A673 (cell line): ENCODE data around the gene MAN2B2. TPM values are rescaled to one million over a fixed set of nuclear protein-coding genes. Genes with fewer than 3 reads are reported as not detected.
"Not testable (repeated sequence)": the region's sequence is repeated elsewhere in the genome, so short reads cannot be mapped to it uniquely, and the experiment has no call there.

Experiments used
- BruUV-seq: library from RNA; stranded (reverse); fragments of 400-500 nt; replicated peaks from 2 replicates; lab custom pipeline; 2021; lab: Mats Ljungman, UMichigan
- CTCF ChIA-PET: fragments of 300-600 bp; sonication (Branson Sonifier 250); formaldehyde crosslinking; loops from one replicate; lab custom pipeline; 2022; ENCODE audit warnings: antibody characterized with exemption; lab: Charles Lee
- POLR2A ChIA-PET: fragments of 300-600 bp; sonication (Branson Sonifier 250); formaldehyde crosslinking; loops from one replicate; lab custom pipeline; 2022; ENCODE audit warnings: antibody characterized with exemption; ENCODE audit not compliant: low non-redundant PET; lab: Charles Lee
- DNase-seq: peaks from one replicate; pipeline ENCODE4 v3.0.0-alpha.2; 2015; ENCODE audit warnings: low spot score
- H3K27ac ChIP-seq: fragments of 200-600 bp; sonication (generic); 2 replicates; pipeline ENCODE4 v1.5.1; 2016; ENCODE audit warnings: mixed run types, low read depth, mild to moderate bottlenecking, mixed read lengths, antibody characterized with exemption, low read length; ENCODE audit not compliant: poor library complexity, severe bottlenecking
- H3K27me3 ChIP-seq: fragments of 200-600 bp; sonication (generic); replicated peaks from 2 replicates; pipeline ENCODE4 v1.6.1; 2017; ENCODE audit warnings: mixed run types, low read depth, mild to moderate bottlenecking, mixed read lengths, antibody characterized with exemption, low read length; ENCODE audit not compliant: insufficient read depth, poor library complexity
- H3K36me3 ChIP-seq: fragments of 200-600 bp; sonication (generic); 2 replicates; pipeline ENCODE4 v1.6.1; 2016; ENCODE audit warnings: mixed run types, mild to moderate bottlenecking, mixed read lengths, antibody characterized with exemption, low read length; ENCODE audit not compliant: insufficient read depth, poor library complexity, severe bottlenecking
- H3K4me1 ChIP-seq: fragments of 200-600 bp; sonication (generic); 2 replicates; pipeline ENCODE4 v1.6.1; 2017; ENCODE audit warnings: mixed run types, mild to moderate bottlenecking, mixed read lengths, antibody characterized with exemption, low read length; ENCODE audit not compliant: insufficient read depth, poor library complexity, severe bottlenecking
- H3K4me3 ChIP-seq: fragments of 200-600 bp; sonication (generic); 2 replicates; pipeline ENCODE4 v1.5.1; 2016; ENCODE audit warnings: low read depth, mixed run types, mild to moderate bottlenecking, mixed read lengths, low read length; ENCODE audit not compliant: poor library complexity, severe bottlenecking
- H3K9me3 ChIP-seq: fragments of 200-600 bp; sonication (generic); 2 replicates; pipeline ENCODE4 v1.6.1; 2016; ENCODE audit warnings: mixed run types, low read depth, mild to moderate bottlenecking, mixed read lengths, antibody characterized with exemption, low read length; ENCODE audit not compliant: poor library complexity, severe bottlenecking
- CTCF ChIP-seq: fragments of 300-800, 200-600 bp; sonication (generic); conservative IDR thresholded peaks from 2 replicates; pipeline ENCODE4 v1.5.1; 2017; ENCODE audit warnings: low read depth, mild to moderate bottlenecking, antibody characterized with exemption, low read length, moderate library complexity, mixed read lengths
- EZH2 ChIP-seq: fragments of 200-600 bp; sonication (generic); IDR thresholded peaks from 2 replicates; pipeline ENCODE4 v1.6.1; 2017; ENCODE audit warnings: borderline replicate concordance, low read depth, mild to moderate bottlenecking, mixed read lengths, antibody characterized with exemption, low read length; ENCODE audit not compliant: poor library complexity, severe bottlenecking
- intact Hi-C: fragments of 100-400 bp; cut with micrococcal nuclease; formaldehyde crosslinking; loops from one replicate; pipeline ENCODE4 v1.10.0; 2022; ENCODE audit not compliant: unreplicated experiment
- total RNA-seq: library from RNA; stranded (reverse); gene quantifications from 2 replicates; pipeline ENCODE4 v1.2.3, GENCODE V29; 2021

Gene MAN2B2
- total RNA-seq, 1 experiment from 2014 or later, result 14.9 TPM

- POLR2A ChIA-PET, result no interaction called here
- Histone ChIP-seq H3K27ac (no peak overlapping the region), H3K36me3 (no peaks in the 10 kb centered on the region), H3K27me3 (peaks cover 12% of the 10 kb centered on the region), H3K9me3 (no peaks in the 10 kb centered on the region), H3K4me1 (no peaks in the 10 kb centered on the region), H3K4me3 (no peak overlapping the region)
- DNase-seq, result no peak
- intact Hi-C loops, result no loop called here
- no peak for TF ChIP-seq CTCF
- no peak for TF ChIP-seq EZH2
- no TSS peak for BruUV-seq
- CTCF ChIA-PET, result interaction anchor here (0.7 kb wide), 1 partner anchor 471 kb away, joined by 6 read pairs; no protein-coding TSS in a partner anchor
These were observed 93.4 kb downstream of the MAN2B2 start for GRCh38 chr4:6668391-6668790.

- peaks cover 16% of the 10 kb centered on the region for H3K36me3 ChIP-seq
- ChIA-PET POLR2A (interaction anchor here (0.6 kb wide), 1 partner anchor 421 kb away, joined by 3 read pairs; no protein-coding TSS in a partner anchor), CTCF (no interaction called here)
- H3K9me3 ChIP-seq, result no peaks in the 10 kb centered on the region
- no peak overlapping the region for H3K4me3 ChIP-seq
- H3K27ac ChIP-seq, result no peak overlapping the region
- DNase-seq, result no peak
- peaks cover 18% of the 10 kb centered on the region for H3K4me1 ChIP-seq
- TF ChIP-seq EZH2 (no peak), CTCF (no peak)
- no TSS peak for BruUV-seq
- no peaks in the 10 kb centered on the region for H3K27me3 ChIP-seq
- intact Hi-C loops, result no loop called here
These were observed 96.7 kb downstream of the MAN2B2 start for GRCh38 chr4:6671648-6672047.

GRCh38 chr4:6672131-6672530 lies 97.1 kb downstream of the MAN2B2 start:
- POLR2A ChIA-PET, result interaction anchor here (0.6 kb wide), 1 partner anchor 421 kb away, joined by 3 read pairs; no protein-coding TSS in a partner anchor

GRCh38 chr4:6672541-6673190 lies 97.7 kb downstream of the MAN2B2 start:
- CTCF ChIA-PET, BruUV-seq, H3K27me3 ChIP-seq, H3K27ac ChIP-seq, H3K4me3 ChIP-seq, H3K9me3 ChIP-seq, intact Hi-C loops, DNase-seq: not testable (repeated sequence)
- POLR2A ChIA-PET, result interaction anchor here (0.6 to 0.7 kb wide), 3 partner anchors 36 to 422 kb away, joined by 3 to 4 read pairs (median 4); no protein-coding TSS in a partner anchor
- H3K4me1 ChIP-seq, result peaks cover 18% of the 10 kb centered on the region
- H3K36me3 ChIP-seq, result peaks cover 16% of the 10 kb centered on the region

More at GRCh38 chr4:6672131-6672530, 97.1 kb downstream of the MAN2B2 start:
- BruUV-seq, result no TSS peak
- Histone ChIP-seq H3K27me3 (no peaks in the 10 kb centered on the region), H3K4me3 (no peak overlapping the region), H3K36me3 (peaks cover 16% of the 10 kb centered on the region), H3K4me1 (peaks cover 18% of the 10 kb centered on the region), H3K9me3 (no peaks in the 10 kb centered on the region), H3K27ac (no peak overlapping the region)
- intact Hi-C loops, result no loop called here
- CTCF ChIA-PET, result no interaction called here
- DNase-seq, result no peak
- TF ChIP-seq CTCF (no peak), EZH2 (no peak)
